Neuronal stem cell (in vitro differentiated cells): Measurements from ENCODE around the gene KANK3.
"Not testable (repeated sequence)": the region's sequence is repeated elsewhere in the genome, so short reads cannot be mapped to it uniquely, and the experiment has no call there.

Experiments
- DNase-seq: peaks from one replicate; pipeline ENCODE4 v3.0.0-alpha.2; 2013; ENCODE audit warnings: low spot score
- H2AFZ ChIP-seq: one replicate; pipeline ENCODE4 v1.6.1; 2013; ENCODE audit warnings: mild to moderate bottlenecking, low read length, inconsistent platforms
- H2AK5ac ChIP-seq: 2 replicates; pipeline ENCODE4 v1.6.1; 2013; ENCODE audit warnings: low read depth, mild to moderate bottlenecking, inconsistent platforms, low read length, moderate library complexity, mixed read lengths
- H2BK120ac ChIP-seq: 2 replicates; pipeline ENCODE4 v1.6.1; 2013; ENCODE audit warnings: low read depth, mild to moderate bottlenecking, inconsistent platforms, low read length, moderate library complexity, mixed read lengths
- H2BK12ac ChIP-seq: one replicate; pipeline ENCODE4 v1.6.1; 2013; ENCODE audit warnings: low read length, inconsistent platforms
- H2BK15ac ChIP-seq: 2 replicates; pipeline ENCODE4 v1.6.1; 2013; ENCODE audit warnings: mild to moderate bottlenecking, low read length, inconsistent platforms, mixed read lengths
- H2BK5ac ChIP-seq: one replicate; pipeline ENCODE4 v1.6.1; 2013; ENCODE audit warnings: inconsistent platforms, mild to moderate bottlenecking, low read length, moderate library complexity
- H3K14ac ChIP-seq: one replicate; pipeline ENCODE4 v1.6.1; 2013; ENCODE audit warnings: low read length, inconsistent platforms
- H3K18ac ChIP-seq: 2 replicates; pipeline ENCODE4 v1.6.1; 2013; ENCODE audit warnings: low read length, inconsistent platforms
- H3K23ac ChIP-seq: 2 replicates; pipeline ENCODE4 v1.6.1; 2013; ENCODE audit warnings: low read depth, mild to moderate bottlenecking, mixed read lengths, low read length, inconsistent platforms; ENCODE audit not compliant: poor library complexity
- H3K27ac ChIP-seq: replicated peaks from 3 replicates; pipeline ENCODE4 v1.5.1; 2013; ENCODE audit warnings: low read length, inconsistent platforms
- H3K27me3 ChIP-seq, 3 experiments: 2 replicates each; pipeline ENCODE4 v1.6.1; 2013; ENCODE audit warnings: low read length in 3 of 3, mild to moderate bottlenecking in 2 of 3, inconsistent platforms in 1 of 3, low read depth in 1 of 3, mixed read lengths in 1 of 3, moderate library complexity in 1 of 3; ENCODE audit not compliant: control insufficient read depth in 3 of 3, insufficient read depth in 3 of 3
- H3K36me3 ChIP-seq, 2 donors: replicated peaks in 1 of 2; 2 replicates each; pipeline ENCODE4 v1.6.1; 2013; ENCODE audit warnings: low read length in 2 of 2; ENCODE audit not compliant: control insufficient read depth in 2 of 2, insufficient read depth in 2 of 2
- H3K4ac ChIP-seq: 2 replicates; pipeline ENCODE4 v1.6.1; 2013; ENCODE audit warnings: inconsistent platforms, mild to moderate bottlenecking, low read length, moderate library complexity
- H3K4me1 ChIP-seq, 2 donors: 1 replicate in 1 of 2; 2 replicates in 1 of 2; pipeline ENCODE4 v1.6.1; 2013; ENCODE audit warnings: low read length in 2 of 2, low read depth in 1 of 2; ENCODE audit not compliant: control insufficient read depth in 2 of 2, insufficient read depth in 1 of 2
- H3K4me2 ChIP-seq: one replicate; pipeline ENCODE4 v1.6.1; 2013; ENCODE audit warnings: mild to moderate bottlenecking, low read length, inconsistent platforms; ENCODE audit not compliant: insufficient read depth, poor library complexity, severe bottlenecking
- H3K4me3 ChIP-seq, 2 donors: 2 replicates each; pipeline ENCODE4 v1.5.1; 2013; ENCODE audit warnings: low read length in 2 of 2, mild to moderate bottlenecking in 2 of 2, inconsistent platforms in 1 of 2, moderate library complexity in 1 of 2
- H3K79me1 ChIP-seq: one replicate; pipeline ENCODE4 v1.6.1; 2013; ENCODE audit warnings: low read depth, mild to moderate bottlenecking, inconsistent platforms, low read length, moderate library complexity
- H3K9ac ChIP-seq: one replicate; pipeline ENCODE4 v1.6.1; 2013; ENCODE audit warnings: mild to moderate bottlenecking, low read depth, low read length, inconsistent platforms; ENCODE audit not compliant: poor library complexity
- H3K9me3 ChIP-seq, 2 donors: replicated peaks in 1 of 2; 2 replicates each; pipeline versions ENCODE3 to v1.6.1; 2013; ENCODE audit warnings: low read length in 2 of 2, mild to moderate bottlenecking in 2 of 2, inconsistent platforms in 1 of 2, low read depth in 1 of 2, mixed read lengths in 1 of 2, moderate library complexity in 1 of 2; ENCODE audit not compliant: control insufficient read depth in 2 of 2, insufficient read depth in 1 of 2
- H4K8ac ChIP-seq: one replicate; pipeline ENCODE4 v1.6.1; 2013; ENCODE audit warnings: low read depth, mild to moderate bottlenecking, inconsistent platforms, low read length, moderate library complexity
- H4K91ac ChIP-seq: one replicate; pipeline ENCODE4 v1.6.1; 2013; ENCODE audit warnings: low read length, low read depth, mild to moderate bottlenecking, inconsistent platforms; ENCODE audit not compliant: poor library complexity
- WGBS, 2 donors: extraction: QIAGEN DNeasy Blood & Tissue Kit; methylation state at CpG; one replicate each; pipeline ENCODE4 v1.1.7; 2013; ENCODE audit warnings: missing lambda C conversion rate in 2 of 2, mixed read lengths in 1 of 2; ENCODE audit not compliant: insufficient read length in 2 of 2, insufficient replicate concordance in 1 of 2; ENCODE audit errors: extremely low coverage in 2 of 2; 5-methylcytosine and 5-hydroxymethylcytosine counted together

The KANK3 gene

DNA sequence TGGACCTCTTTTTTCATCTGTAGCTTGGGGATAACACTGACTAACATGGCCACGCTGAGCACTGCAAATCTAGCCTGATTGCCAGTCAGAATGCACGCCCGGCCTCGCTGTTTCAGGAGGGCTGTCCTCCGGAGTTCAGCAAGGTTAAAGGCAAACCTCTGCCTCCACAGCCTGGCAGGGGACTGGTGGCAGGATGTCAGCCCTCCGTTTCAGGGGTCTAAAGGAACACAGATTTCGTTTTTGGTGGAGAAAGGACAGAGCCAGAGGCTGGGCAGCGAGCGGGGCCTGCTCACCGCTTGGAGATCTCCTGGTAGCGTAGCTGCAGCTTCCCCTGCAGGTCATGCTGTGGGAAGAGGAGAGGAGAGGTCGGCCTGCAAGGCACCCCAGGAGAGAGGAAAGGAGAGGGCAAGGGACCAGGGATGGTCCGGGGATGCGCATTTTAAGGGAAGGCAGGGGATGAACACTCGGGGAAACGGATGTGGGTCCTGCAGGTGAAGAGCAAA, 22.4 kb downstream of the KANK3 start:
- H2BK15ac ChIP-seq: peak overlapping the region; percentile 28
- peak overlapping the region; percentile 90 for H2AK5ac ChIP-seq
- peaks cover 9 to 12% of the 10 kb centered on the region in 2 donors for H3K4me1 ChIP-seq
- H3K14ac ChIP-seq: peak overlapping the region; percentile 40
- peak overlapping the region; percentile 77 for H2BK5ac ChIP-seq
- H3K9ac ChIP-seq: peak overlapping the region; percentile 89
- peaks cover 20% of the 10 kb centered on the region for H3K79me1 ChIP-seq
- peaks cover 17 to 48% of the 10 kb centered on the region in 2 donors for H3K36me3 ChIP-seq
- no peak overlapping the region for H4K91ac ChIP-seq
- peak overlapping the region; percentile 60 for H3K23ac ChIP-seq
- no peak overlapping the region for H3K4ac ChIP-seq
- peak overlapping the region; percentile 93 for H3K18ac ChIP-seq
- peak overlapping the region; percentile 84 for H3K4me2 ChIP-seq
- H3K9me3 ChIP-seq: no peaks in the 10 kb centered on the region
- H2BK120ac ChIP-seq: no peak overlapping the region
- H2BK12ac ChIP-seq: no peak overlapping the region
- WGBS, 2 donors: no CpG with 5 or more reads among the region's 16 CpGs
- peak overlapping the region; percentile 77 for H2AFZ ChIP-seq
- peak overlapping the region; percentile 20 for H4K8ac ChIP-seq
- no peak overlapping the region for H3K27ac ChIP-seq
- H3K27me3 ChIP-seq: no peaks in the 10 kb centered on the region
- no peak for DNase-seq
- H3K4me3 ChIP-seq: peak overlapping the region; percentile 89 to 91

DNA sequence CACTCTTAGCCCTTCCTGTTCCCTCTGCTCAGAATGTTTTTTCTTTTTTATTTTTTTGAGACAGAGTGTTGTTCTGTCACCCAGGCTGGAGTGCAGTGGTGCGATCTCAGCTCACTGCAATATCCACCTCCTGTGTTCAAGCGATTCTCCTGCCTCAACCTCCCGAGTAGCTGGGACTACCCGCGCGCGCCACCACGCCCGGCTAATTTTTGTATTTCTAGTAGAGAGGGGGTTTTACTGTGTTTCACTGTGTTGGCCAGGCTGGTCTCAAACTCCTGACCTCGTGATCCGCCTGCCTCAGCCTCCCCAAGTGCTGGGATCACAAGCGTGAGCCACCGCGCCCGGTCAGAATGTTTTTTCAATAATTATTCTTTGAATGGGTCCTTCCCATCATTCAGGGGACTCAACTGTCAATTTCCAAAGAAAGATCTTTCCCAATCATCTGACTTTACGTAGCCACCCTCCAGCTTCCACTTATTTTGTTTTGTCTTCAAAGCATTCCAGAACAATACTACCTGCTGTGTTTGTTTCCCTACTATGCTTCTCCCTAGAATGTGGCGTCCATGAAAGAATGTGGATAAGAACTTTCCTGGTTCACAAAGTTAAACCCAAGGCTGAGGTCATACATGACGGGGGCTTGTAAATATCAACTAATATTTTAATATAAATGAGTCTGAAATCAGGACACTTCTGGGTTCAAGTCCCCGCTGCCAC, 23.1 kb downstream of the KANK3 start:
- Histone ChIP-seq H4K91ac (no peak overlapping the region), H3K23ac (no peak overlapping the region), H2AFZ (no peak overlapping the region), H3K4me2 (peak overlapping the region; percentile 84), H2BK120ac (no peak overlapping the region), H3K27me3 (no peaks in the 10 kb centered on the region), H3K4me3 (peak overlapping the region in 1 of 2 donors; percentile 89), H3K18ac (no peak overlapping the region), H3K4ac (no peak overlapping the region), H3K9me3 (no peaks in the 10 kb centered on the region), H3K36me3 (peaks cover 24 to 55% of the 10 kb centered on the region in 2 donors), H2BK15ac (no peak overlapping the region), H3K14ac (no peak overlapping the region), H2BK5ac (no peak overlapping the region), H3K79me1 (peaks cover 20% of the 10 kb centered on the region), H2AK5ac (no peak overlapping the region), H2BK12ac (no peak overlapping the region), H3K27ac (no peak overlapping the region), H3K9ac (no peak overlapping the region), H4K8ac (no peak overlapping the region), H3K4me1 (peaks cover 9 to 12% of the 10 kb centered on the region in 2 donors)
- no CpG with 5 or more reads among the region's 19 CpGs for WGBS, 2 donors
- no peak for DNase-seq

DNA sequence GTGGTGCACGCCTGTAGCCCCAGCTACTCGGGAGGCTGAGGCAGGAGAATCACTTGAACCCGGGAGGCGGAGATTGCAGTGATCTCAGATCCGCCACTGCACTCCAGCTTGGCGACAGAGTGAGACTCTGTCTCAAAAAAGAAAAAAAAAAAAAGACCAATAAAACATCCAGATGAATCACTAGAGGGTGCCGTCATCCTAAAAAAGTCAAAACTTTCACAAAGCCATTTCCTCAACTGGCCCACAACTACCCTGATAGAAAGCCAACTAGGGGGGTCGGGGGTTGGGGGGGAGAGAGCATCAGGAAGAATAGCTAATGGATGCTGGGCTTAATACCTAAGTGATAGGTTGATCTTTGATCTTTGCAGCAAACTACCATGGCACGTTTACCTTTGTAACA, 24.2 kb downstream of the KANK3 start:
- not testable (repeated sequence) for H3K9ac ChIP-seq, H4K8ac ChIP-seq, H3K4me3 ChIP-seq, H2BK120ac ChIP-seq, H3K27ac ChIP-seq, H3K23ac ChIP-seq, H2BK12ac ChIP-seq, H3K4ac ChIP-seq, H3K9me3 ChIP-seq, H2BK15ac ChIP-seq, H2AK5ac ChIP-seq, H2BK5ac ChIP-seq, DNase-seq, H3K14ac ChIP-seq, H3K4me2 ChIP-seq, H4K91ac ChIP-seq, H3K18ac ChIP-seq, H2AFZ ChIP-seq, H3K27me3 ChIP-seq
- Histone ChIP-seq H3K4me1 (peaks cover 9 to 12% of the 10 kb centered on the region in 2 donors), H3K79me1 (peaks cover 18% of the 10 kb centered on the region), H3K36me3 (peaks cover 26 to 52% of the 10 kb centered on the region in 2 donors)
- no CpG with 5 or more reads among the region's 9 CpGs for WGBS, 2 donors

DNA sequence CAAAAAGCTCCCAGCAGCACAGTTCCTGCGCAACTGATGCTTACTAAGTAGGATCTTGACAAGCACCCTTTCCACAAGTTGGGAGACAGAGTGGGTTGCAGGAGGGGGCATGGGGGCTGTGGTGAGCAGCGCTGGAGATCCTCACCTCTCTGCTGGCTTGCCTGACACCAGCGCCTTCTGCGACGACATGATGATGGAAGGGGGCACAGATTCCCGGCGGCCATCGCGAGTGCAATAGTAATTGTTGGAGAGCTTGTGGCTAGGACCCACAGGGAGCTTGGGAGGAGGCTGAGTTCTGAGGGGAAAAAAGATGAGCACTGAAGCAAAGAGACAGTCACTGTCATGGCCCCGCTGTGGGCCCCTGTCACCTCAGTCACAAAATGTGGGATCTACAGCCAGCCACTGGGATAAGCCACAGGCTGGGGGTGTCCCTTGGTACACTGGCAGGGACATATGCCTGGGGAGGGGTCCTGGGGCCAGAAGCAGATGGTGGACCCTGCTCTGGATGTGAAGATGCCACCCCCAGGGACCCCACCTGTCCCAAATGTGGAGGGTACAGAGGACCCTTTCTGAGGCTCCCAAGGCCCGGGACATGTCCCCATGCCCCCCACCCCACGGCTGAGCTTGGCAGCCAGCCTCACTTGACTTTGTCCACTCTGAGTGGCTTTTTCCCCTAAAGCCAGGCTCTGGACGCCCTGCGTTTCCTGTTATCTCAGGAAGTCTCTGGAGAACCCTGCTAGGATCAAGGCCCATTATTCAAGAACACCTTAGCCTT, 26.5 kb downstream of the KANK3 start:
- H2AFZ ChIP-seq: no peak overlapping the region
- no CpG with 5 or more reads among the region's 14 CpGs for WGBS, 2 donors
- H3K23ac ChIP-seq: no peak overlapping the region
- no peak overlapping the region for H3K9ac ChIP-seq
- H3K27me3 ChIP-seq: no peaks in the 10 kb centered on the region
- DNase-seq: no peak
- H3K18ac ChIP-seq: no peak overlapping the region
- H4K91ac ChIP-seq: no peak overlapping the region
- H3K14ac ChIP-seq: no peak overlapping the region
- H4K8ac ChIP-seq: no peak overlapping the region
- H3K9me3 ChIP-seq: no peaks in the 10 kb centered on the region
- H3K4ac ChIP-seq: no peak overlapping the region
- H2BK15ac ChIP-seq: no peak overlapping the region
- H3K4me2 ChIP-seq: no peak overlapping the region
- H3K4me1 ChIP-seq: peaks cover 4% of the 10 kb centered on the region in 2 donors
- no peak overlapping the region for H2AK5ac ChIP-seq
- H2BK12ac ChIP-seq: no peak overlapping the region
- H3K4me3 ChIP-seq: no peak overlapping the region
- peaks cover 23 to 54% of the 10 kb centered on the region in 2 donors for H3K36me3 ChIP-seq
- peaks cover 9% of the 10 kb centered on the region for H3K79me1 ChIP-seq
- H3K27ac ChIP-seq: no peak overlapping the region
- H2BK120ac ChIP-seq: no peak overlapping the region
- no peak overlapping the region for H2BK5ac ChIP-seq
